ENCODE measurements around the gene LARGE1. TPM values are rescaled to one million over a fixed set of nuclear protein-coding genes. Genes with fewer than 3 reads are reported as not detected.

The LARGE1 gene
- total and polyA plus RNA-seq, 2 of the 13 experiments (the other 11 are each of a cell fraction or from before 2014, with no cell fraction given) = 8.4 to 11.0 TPM

GRCh38 chr22:33391298-33391697 lies 529.0 kb downstream of the LARGE1 start:
- no peak overlapping the region for H3K4me3 ChIP-seq (replicated peaks in 1 of 3; ENCODE audit: insufficient read depth in 1 of 3, low read depth in 2 of 3, low read length in 3 of 3)
- TF ChIP-seq ZNF7 (CRISPR knock-in tag; IDR thresholded peaks at IDR 0.05) (peak; percentile 56; the same call in 1 of the 2 replicates), BCL6 (CRISPR knock-in tag; IDR thresholded peaks at IDR 0.05) (peak; percentile 46; the same call in 1 of the 2 replicates), HNF4A (CRISPR knock-in tag; IDR thresholded peaks at IDR 0.05) (0 out of 2 replicates have a peak, but pooled peaks have one; percentile 19)
- TF ChIP-seq, protein P1, sequence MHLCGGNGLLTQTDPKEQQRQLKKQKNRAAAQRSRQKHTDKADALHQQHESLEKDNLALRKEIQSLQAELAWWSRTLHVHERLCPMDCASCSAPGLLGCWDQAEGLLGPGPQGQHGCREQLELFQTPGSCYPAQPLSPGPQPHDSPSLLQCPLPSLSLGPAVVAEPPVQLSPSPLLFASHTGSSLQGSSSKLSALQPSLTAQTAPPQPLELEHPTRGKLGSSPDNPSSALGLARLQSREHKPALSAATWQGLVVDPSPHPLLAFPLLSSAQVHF (CRISPR knock-in tag; IDR thresholded peaks at IDR 0.05) = no peak
- TF ChIP-seq, protein P2, sequence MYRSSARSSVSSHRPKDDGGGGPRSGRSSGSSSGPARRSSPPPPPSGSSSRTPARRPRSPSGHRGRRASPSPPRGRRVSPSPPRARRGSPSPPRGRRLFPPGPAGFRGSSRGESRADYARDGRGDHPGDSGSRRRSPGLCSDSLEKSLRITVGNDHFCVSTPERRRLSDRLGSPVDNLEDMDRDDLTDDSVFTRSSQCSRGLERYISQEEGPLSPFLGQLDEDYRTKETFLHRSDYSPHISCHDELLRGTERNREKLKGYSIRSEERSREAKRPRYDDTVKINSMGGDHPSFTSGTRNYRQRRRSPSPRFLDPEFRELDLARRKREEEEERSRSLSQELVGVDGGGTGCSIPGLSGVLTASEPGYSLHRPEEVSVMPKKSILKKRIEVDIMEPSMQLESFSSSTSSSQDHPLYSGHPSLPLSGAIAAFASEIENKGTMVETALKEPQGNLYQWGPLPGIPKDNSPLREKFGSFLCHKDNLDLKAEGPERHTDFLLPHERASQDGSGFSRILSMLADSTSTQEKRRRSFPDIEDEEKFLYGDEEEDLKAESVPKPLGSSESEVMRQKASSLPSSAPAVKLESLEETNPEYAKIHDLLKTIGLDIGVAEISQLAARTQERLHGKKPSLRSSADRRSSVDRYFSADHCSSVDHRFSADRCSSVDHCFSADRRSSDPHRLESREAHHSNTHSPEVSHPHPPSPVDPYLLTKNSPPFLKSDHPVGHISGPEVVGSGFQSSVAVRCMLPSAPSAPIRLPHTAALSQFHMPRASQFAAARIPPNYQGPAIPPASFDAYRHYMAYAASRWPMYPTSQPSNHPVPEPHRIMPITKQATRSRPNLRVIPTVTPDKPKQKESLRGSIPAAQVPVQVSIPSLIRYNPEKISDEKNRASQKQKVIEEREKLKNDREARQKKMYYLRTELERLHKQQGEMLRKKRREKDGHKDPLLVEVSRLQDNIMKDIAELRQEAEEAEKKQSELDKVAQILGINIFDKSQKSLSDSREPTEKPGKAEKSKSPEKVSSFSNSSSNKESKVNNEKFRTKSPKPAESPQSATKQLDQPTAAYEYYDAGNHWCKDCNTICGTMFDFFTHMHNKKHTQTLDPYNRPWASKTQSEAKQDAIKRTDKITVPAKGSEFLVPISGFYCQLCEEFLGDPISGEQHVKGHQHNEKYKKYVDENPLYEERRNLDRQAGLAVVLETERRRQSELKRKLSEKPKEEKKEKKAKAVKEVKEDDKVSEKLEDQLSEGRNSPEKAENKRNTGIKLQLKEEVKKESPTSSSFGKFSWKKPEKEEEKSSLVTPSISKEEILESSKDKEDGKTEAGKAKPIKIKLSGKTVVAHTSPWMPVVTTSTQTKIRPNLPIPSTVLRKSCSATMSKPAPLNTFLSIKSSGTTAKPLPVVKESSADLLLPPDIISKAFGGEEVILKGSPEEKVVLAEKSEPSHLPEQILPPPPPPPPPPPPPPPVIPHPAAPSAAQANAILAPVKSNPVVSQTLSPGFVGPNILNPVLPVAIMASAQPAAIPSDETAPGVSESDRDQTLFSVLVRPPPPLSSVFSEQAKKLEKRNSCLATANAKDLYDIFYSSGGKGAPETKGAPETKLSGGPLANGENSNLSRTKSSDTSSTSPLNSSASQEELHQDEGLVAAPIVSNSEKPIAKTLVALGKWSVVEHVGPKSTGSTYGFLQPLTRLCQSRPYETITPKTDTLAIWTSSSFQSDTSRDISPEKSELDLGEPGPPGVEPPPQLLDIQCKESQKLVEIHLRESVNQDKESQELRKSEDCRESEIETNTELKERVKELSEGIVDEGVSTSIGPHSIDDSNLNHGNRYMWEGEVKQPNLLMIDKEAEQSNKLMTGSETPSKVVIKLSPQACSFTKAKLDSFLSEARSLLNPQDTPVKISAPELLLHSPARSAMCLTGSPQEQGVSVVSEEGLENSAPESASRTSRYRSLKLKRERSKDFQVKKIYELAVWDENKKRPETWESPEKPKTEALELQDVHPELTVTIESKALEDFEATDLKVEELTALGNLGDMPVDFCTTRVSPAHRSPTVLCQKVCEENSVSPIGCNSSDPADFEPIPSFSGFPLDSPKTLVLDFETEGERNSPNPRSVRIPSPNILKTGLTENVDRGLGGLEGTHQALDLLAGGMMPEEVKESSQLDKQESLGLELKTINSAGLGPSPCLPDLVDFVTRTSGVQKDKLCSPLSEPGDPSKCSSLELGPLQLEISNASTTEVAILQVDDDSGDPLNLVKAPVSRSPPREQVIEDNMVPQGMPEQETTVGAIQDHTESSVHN (CRISPR knock-in tag; IDR thresholded peaks at IDR 0.05) = no peak

More at GRCh38 chr22:33391298-33391697, 529.0 kb downstream of the LARGE1 start:
- H3K9ac ChIP-seq (ENCODE audit: insufficient read depth, low read depth, low read length) = no peak overlapping the region
- H3K27me3 ChIP-seq (ENCODE audit: control insufficient read depth in 1 of 2, insufficient read depth in 2 of 2, low read length in 2 of 2) = no peaks in the 10 kb centered on the region
- H3K79me2 ChIP-seq (ENCODE audit: insufficient read depth, low read length) = no peaks in the 10 kb centered on the region
- H2AFZ ChIP-seq (ENCODE audit: low read length) = no peak overlapping the region
- peaks cover 49% of the 10 kb centered on the region for H3K4me1 ChIP-seq (ENCODE audit: insufficient read depth, low read length)
- DNase-seq (ENCODE audit: low spot score) (no peak), ATAC-seq (no peak), FAIRE-seq (no peak)
- in situ Hi-C loops (cut with HindIII; ENCODE audit: extremely low pct_ligation_motif_present, low pct_unique_long_range_greater_than_20kb) (no loop called here), intact Hi-C loops (cut with micrococcal nuclease; ENCODE audit: unreplicated experiment) (no loop called here)
- no TSS peak for BruUV-seq (replicated peaks)
- no peaks in the 10 kb centered on the region for H4K20me1 ChIP-seq (ENCODE audit: insufficient read depth, low read length)
- H3K36me3 ChIP-seq (replicated peaks in 1 of 2; ENCODE audit: control insufficient read depth in 1 of 2, insufficient read depth in 2 of 2, low read length in 2 of 2) = no peaks in the 10 kb centered on the region
- H3K4me2 ChIP-seq (ENCODE audit: low read depth, low read length) = no peak overlapping the region
- no peaks in the 10 kb centered on the region for H3K9me3 ChIP-seq (ENCODE audit: low read length)
- H3K27ac ChIP-seq (ENCODE audit: extremely low read length, insufficient read depth, low read length) = no peak overlapping the region
- POLR2A ChIA-PET = no interaction called here
- CTCF ChIA-PET (ENCODE audit: low intra/inter-chr PET ratio, low total read pairs) = no interaction called here
